HPDE6-E6E7 (cell line): ENCODE data around the gene GJB5.
"Not testable (repeated sequence)": the region's sequence is repeated elsewhere in the genome, so short reads cannot be mapped to it uniquely, and the experiment has no call there.

ENCODE experiments used
- DNase-seq: peaks from one replicate; pipeline ENCODE4 v3.0.0; 2011; ENCODE audit warnings: missing footprints; ENCODE audit errors: extremely low spot score

The GJB5 gene

GRCh38 chr1:34754964-34755637 is at the start of gene GJB5:
Gene GJB5, plus strand, starts transcription at chr1:34755047. Its CDS starts 2,284 bp downstream, at chr1:34757331.
- DNase-seq: peak; percentile 86

DNA sequence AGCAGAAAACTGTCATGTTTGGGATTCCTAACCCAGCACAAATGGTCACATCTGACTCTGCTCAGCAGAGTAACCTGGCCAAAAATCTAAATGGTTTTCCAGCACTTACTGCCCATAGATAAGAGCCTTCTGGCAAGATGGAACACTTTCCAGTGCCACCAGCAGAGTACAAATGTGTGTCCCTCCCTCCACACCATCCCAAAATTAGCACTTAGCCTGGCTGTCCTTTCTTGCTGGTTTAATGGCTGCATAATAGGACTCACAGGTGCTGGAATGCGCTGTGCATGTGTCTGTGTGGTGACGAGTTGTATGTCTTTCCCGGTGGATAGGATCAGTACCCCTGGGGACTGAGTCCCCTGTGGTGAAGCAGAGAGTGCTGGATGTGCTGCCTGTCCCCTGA is 49.8 kb upstream of the GJB5 start:
- no peak for DNase-seq

DNA sequence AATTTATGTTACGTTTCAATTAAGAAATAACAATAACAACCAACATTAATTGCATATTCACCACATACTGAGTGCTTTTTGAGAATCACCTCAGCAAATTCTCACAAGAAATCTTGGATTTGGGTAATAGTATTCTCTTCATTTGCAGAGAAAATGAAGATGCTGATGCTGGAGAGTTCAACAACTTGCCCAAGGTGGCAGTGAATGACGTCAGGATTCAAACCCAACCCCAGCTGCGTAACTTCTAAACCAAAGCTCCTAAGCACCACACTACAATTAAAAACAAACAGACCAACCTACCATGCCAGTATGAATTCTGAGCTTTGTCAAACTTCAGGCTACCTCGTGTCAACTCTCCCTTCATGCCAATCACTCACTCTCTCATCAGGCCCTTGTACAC is 46.7 kb upstream of the GJB5 start:
- no peak for DNase-seq

DNA sequence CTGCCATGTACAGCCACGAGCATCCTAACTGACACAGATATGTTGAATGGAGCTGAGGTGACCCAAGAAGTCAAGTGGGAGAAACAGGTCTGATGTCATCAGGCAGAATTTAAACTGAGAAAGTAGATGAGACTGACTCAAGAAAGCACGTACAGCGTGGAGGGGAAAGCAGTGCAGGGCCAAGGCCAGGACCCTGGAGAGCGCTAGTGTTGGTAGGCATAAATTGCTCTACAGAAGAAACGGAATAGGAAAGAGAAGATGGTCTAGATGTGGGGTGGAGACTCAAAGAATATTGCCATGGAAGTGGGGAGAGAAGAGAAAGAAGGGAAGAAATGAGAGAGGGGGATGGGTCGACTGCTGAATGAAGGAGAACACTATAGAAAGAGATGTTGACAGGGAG is 45.3 kb upstream of the GJB5 start:
- no peak for DNase-seq

DNA sequence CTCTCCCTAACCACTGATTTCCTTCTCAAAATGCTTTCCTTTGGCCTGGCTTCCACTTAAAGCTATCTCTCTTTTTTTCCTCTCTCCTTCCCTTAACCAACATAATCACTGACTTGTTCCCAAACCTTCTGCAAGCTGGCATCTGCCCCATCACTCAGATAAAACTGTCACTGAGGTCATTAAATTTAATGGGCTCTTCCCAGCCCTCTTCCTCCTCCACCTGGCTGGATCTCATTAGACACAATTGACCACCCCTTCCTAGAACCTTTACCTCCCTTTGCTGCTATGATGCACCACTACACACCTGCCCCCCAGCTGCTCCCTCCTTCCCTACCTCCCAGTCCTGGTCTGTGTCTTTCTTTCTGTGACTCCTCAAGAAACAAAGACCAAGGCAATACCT is 44.0 kb upstream of the GJB5 start:
- DNase-seq: no peak

DNA sequence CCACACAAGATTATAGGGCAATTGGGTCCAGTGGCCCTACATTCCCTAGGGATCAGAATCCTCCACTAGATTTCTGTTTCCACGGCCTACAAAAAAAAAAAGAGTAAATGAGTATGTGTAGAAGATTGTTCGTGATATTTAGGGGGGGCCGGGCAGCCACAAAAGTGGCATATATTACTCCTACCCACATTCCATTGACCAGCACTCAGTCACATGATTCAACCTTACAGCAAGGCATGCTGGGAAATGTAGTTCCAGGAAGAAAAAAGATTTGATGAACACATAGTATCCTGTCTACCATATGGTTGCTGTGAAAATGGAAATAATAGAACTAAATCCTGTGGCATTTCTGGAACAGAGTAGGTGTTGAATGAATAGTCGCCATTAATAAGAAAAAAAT is 43.4 kb upstream of the GJB5 start:
- DNase-seq: no peak

- DNase-seq: no peak
These were observed 42.7 kb upstream of the GJB5 start for GRCh38 chr1:34712007-34712688.

GRCh38 chr1:34713443-34713842 is 41.4 kb upstream of the GJB5 start:
- DNase-seq: no peak

- DNase-seq: no peak
These were observed 40.5 kb upstream of the GJB5 start for GRCh38 chr1:34714386-34714785.

GRCh38 chr1:34715139-34715538 is 39.7 kb upstream of the GJB5 start:
- DNase-seq: no peak

DNA sequence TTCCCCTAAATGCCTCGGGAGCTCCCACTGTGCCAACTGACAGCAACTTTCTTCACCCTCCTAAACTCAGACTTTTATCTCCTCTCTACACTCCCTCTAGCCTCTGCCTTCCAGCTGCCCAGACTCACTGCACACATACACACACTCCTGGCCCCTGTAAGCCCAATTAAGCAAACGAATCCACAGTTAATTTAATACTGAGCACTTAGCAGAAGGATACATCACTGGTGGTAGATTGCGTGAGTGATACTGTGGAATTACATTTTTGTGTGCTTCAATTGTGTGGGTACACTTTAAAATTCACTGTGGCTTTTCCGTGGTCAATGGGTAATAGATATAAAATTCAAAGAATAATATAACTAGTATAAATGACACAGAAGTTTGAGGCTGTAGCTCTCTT is 33.6 kb upstream of the GJB5 start:
- no peak for DNase-seq

DNA sequence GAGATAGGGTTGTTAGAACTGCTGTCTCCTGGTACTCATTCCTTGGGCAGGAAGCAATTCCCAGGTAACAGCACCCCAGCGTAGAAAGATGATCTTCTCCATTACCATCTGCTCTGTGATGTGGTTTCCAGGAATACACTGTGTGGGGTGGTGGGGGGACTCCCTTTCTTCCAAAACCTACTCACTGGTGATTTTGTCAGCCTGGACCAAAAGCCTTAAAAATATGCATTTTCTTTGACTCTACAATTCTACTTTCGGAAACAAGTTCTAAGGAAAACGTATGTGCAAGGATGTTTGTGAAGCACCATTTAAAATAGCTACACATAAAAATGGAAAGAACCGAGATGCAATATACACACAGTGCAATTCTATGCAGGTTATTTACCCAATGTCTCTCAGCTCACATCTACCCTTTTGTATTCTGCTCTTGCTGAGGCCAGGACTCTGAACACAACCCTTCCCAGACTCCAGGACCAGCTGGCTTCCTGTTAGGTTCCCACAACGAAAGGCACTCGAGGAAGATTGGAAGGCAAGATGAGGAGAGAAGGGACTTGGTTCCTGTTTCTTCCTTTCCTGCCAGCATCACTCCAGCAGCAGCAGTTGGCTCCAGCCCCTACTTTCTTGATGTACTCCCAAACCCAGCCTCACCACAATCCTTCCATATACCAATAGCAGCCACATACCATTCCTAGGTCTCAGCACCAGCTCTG is 33.0 kb upstream of the GJB5 start:
- no peak for DNase-seq

DNA sequence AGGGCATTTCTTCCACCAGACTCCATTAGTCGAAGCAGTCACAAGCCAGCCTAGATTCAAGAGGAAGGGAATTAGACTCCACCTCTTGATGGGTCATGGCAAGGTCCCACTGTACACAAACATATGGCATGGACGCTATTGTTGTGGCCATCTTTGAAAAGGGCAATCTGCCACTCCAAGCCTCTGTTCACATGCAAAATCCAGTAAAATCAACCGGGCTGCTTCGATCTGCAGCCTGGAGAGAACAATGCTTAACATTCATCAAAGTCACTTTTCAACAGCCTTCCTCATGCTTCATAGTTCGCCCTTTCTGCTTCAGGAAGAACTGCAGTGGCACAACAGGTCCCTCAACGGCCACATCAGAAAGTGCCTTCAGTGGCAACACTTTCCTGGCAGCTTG is 28.0 kb upstream of the GJB5 start:
- no peak for DNase-seq

- DNase-seq: no peak
These were observed 24.4 kb upstream of the GJB5 start for GRCh38 chr1:34730485-34730884.

DNA sequence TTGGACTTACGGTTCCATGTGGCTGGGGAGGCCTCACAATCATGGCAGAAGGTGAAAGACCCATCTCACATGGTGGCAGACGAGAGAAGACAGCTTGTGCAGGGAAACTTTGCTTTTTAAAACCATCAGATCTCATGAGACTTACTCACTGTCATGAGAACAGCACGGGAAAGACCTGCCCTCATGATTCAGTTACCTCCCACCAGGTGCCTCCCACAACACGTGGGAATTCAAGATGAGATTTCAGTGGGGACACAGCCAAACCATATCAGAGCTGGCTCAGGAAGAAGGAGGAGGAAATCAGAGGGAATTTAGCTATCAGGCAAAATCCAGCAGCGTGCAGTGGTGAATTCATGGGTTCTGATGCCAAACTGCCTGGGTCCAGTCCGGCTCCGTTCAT is 22.0 kb upstream of the GJB5 start:
- DNase-seq: not testable (repeated sequence)

- DNase-seq: no peak
These were observed 18.2 kb upstream of the GJB5 start for GRCh38 chr1:34736692-34737091.

DNA sequence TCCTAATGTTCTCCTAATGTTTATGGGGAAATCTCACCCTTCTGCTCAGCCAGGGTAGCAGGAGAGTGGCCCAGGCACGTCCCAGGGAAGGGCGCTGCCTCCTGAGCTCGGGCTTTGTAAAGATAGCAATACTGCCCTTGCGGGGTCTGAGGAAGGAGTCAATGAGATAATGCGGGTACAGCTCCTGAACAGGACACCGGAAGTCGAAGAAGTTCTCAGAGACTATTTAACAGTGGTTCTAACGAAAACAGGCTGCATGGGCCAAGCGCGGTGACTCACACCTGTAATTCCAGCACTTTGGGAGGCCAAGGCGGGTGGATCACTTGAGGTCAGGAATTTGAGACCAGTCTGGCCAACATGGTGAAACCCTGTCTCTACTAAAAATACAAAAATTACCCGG is 17.6 kb upstream of the GJB5 start:
- not testable (repeated sequence) for DNase-seq

GRCh38 chr1:34739613-34740012 is 15.2 kb upstream of the GJB5 start:
- no peak for DNase-seq

GRCh38 chr1:34740161-34740868 is 14.5 kb upstream of the GJB5 start:
- no peak for DNase-seq

GRCh38 chr1:34742667-34743270 is 12.1 kb upstream of the GJB5 start:
- DNase-seq: peak; percentile 88

- DNase-seq: no peak
These were observed 11.1 kb upstream of the GJB5 start for GRCh38 chr1:34743775-34744174.

DNA sequence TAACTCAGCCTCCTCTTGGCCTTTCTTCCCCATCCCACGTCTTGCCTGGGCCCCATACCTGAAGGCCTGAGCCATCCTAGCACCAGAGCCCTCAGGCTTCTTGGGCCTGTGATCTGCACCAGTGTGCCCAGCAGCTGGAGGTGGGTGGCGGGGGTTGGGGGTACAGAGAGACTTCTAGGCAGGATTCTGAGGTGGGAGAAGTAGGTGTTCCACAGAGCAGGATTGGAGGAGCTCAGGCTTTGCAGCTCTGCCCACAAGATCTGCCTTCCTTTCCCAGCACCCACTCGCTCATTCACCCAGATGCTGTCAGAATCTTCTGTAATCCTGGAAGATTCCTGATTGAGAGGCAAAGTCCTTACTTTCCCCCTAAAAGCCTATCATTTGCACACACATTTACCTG is 10.0 kb upstream of the GJB5 start:
- no peak for DNase-seq
